Measurements from ENCODE around the gene OR52E6.

DNA sequence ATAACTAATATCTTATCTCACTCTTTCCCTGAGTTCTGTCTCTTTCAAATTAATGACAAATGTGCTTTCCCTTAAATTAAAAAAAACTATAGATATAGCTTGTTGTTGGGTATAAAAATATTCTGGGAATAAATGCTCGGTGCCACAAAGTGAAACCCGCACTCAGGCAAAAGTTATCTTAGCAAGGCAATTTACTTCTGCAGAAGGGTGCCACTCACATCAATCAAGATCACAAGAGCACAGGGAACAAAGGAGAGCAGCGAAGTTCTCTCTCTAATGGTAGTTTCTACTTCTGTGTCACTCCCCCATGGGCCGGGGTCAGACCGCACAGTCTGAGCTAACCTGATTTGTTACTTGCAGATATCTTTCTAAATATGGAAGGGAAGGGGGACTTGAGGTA lies 37.7 kb downstream of the OR52E6 start:
- TF ChIP-seq POLR2AphosphoS5 (IDR thresholded peaks at IDR 0.05) (no peak), EP300 (IDR thresholded peaks at IDR 0.05) (no peak), CTCF (IDR thresholded peaks at IDR 0.05) (no peak)
